Sigmoid colon (tissue), 7 donors: Measurements from ENCODE around the gene MAML3. TPM values are rescaled to one million over a fixed set of nuclear protein-coding genes. Genes with fewer than 3 reads are reported as not detected.
A peak's percentile ranks its signal among the peaks of the same experiment; 100 is the strongest.
"Not testable (repeated sequence)": the region's sequence is repeated elsewhere in the genome, so short reads cannot be mapped to it uniquely, and the experiment has no call there.

Experiments used
- DNase-seq: peaks from one replicate; pipeline ENCODE4 v3.0.0-alpha.2; 2019
- H3K27ac ChIP-seq, 4 donors: fragments of 200-600 bp; sonication (generic); one replicate each; pipeline ENCODE4 v1.5.1; 2016 to 2019; ENCODE audit warnings: mild to moderate bottlenecking in 1 of 4
- H3K27me3 ChIP-seq, 3 donors: fragments of 200-600 bp; sonication (generic); one replicate each; pipeline ENCODE4 v1.5.1; 2019; ENCODE audit warnings: mild to moderate bottlenecking in 1 of 3
- H3K36me3 ChIP-seq, 4 donors: fragments of 200-600 bp; sonication (generic); one replicate each; pipeline ENCODE4 v1.5.1; 2016 to 2019
- H3K4me1 ChIP-seq, 4 donors: fragments of 200-600 bp; sonication (generic); one replicate each; pipeline ENCODE4 v1.5.1; 2017 to 2019
- H3K4me3 ChIP-seq, 4 donors: fragments of 200-600 bp; sonication (generic); one replicate each; pipeline ENCODE4 v1.5.1; 2017 to 2019; ENCODE audit warnings: mild to moderate bottlenecking in 2 of 4, moderate library complexity in 1 of 4
- H3K9me3 ChIP-seq, 4 donors: fragments of 200-600 bp in 3 of 4; sonication (generic) in 3 of 4; one replicate each; pipeline versions ENCODE4 v1.5.1 to v1.6.1; 2013 to 2019
- EP300 ChIP-seq, 4 donors: sonication (generic); formaldehyde crosslinking; IDR thresholded peaks; one replicate each; pipeline ENCODE4 v1.6.1; 2017; ENCODE audit warnings: antibody characterized with exemption in 4 of 4
- POLR2A ChIP-seq, 2 donors: fragments of 450-650 bp; IDR thresholded peaks; one replicate each; pipeline ENCODE4 v1.6.1; 2016; ENCODE audit warnings: antibody characterized with exemption in 2 of 2, mild to moderate bottlenecking in 2 of 2, moderate library complexity in 2 of 2
- POLR2AphosphoS5 ChIP-seq, 4 donors: sonication (generic); formaldehyde crosslinking; IDR thresholded peaks; one replicate each; pipeline ENCODE4 v1.6.1; 2017; ENCODE audit warnings: antibody characterized with exemption in 4 of 4
- WGBS, 2 donors: extraction: QIAGEN DNeasy Blood & Tissue Kit; methylation state at CpG; one replicate each; pipeline ENCODE4 v1.1.7; 2013; 5-methylcytosine and 5-hydroxymethylcytosine counted together
- intact Hi-C: fragments of 100-400 bp; cut with DNase I; formaldehyde crosslinking; loops from one replicate; pipeline ENCODE4 v1.15.1; 2023
- polyA plus RNA-seq, 3 donors: library from polyadenylated mRNA; stranded (reverse); fragments of 200-250 nt; gene quantifications; one replicate each; pipeline ENCODE4 v1.2.3, GENCODE V29; 2013
- total RNA-seq, 4 donors: library from RNA; depleted of rRNA; stranded (reverse); fragments of >200 nt; gene quantifications; one replicate each; pipeline ENCODE4 v1.1.0, GENCODE V29; 2016
- TF ChIP-seq, protein P1 (sequence below), 4 experiments: fragments of 450-650 bp in 3 of 4; fragments of 200-600 bp in 1 of 4; IDR thresholded peaks; one replicate each; pipeline ENCODE4 v1.5.1; 2016 to 2019; ENCODE audit warnings: antibody characterized with exemption in 4 of 4, mild to moderate bottlenecking in 3 of 4, moderate library complexity in 2 of 4
- donor health status: healthy with polysubstance abuse.
- donor health status: Bipolar disorder and iron deficiency.
- donor health status: healthy.

MAML3 gene
- total and polyA plus RNA-seq, 7 donors = 3.5 to 16.3 (median 5.4) TPM

DNA sequence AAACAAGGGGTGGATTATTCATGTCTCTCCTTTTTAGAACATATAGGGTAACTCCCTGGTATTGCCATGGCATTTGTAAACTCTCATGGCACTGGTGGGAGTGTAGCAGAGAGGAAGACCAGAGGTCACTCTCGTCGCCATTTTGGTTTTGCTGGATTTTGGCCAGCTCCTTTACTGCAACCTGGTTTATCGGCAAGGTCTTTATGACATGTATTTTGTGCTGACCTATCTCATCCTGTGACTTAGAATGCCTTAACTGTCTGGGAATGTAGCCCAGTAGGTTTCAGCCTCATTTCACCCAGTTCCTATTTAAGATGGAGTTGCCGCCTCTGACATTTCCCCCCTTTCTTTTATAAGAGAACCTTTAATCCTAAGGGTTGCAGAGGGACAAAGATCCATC, 442.5 kb downstream of the MAML3 start:
- H3K27ac ChIP-seq = peak overlapping the region in 1 of 4 donors; percentile 45
- intact Hi-C loops = no loop called here
- H3K4me1 ChIP-seq = peaks cover 0 to 27% (median 20%) of the 10 kb centered on the region in 4 donors
- TF ChIP-seq POLR2AphosphoS5 (IDR thresholded peaks at IDR 0.05) = no peak
- no peak for TF ChIP-seq EP300 (IDR thresholded peaks at IDR 0.05)
- TF ChIP-seq POLR2A (IDR thresholded peaks at IDR 0.05) = no peak
- TF ChIP-seq, protein P1, sequence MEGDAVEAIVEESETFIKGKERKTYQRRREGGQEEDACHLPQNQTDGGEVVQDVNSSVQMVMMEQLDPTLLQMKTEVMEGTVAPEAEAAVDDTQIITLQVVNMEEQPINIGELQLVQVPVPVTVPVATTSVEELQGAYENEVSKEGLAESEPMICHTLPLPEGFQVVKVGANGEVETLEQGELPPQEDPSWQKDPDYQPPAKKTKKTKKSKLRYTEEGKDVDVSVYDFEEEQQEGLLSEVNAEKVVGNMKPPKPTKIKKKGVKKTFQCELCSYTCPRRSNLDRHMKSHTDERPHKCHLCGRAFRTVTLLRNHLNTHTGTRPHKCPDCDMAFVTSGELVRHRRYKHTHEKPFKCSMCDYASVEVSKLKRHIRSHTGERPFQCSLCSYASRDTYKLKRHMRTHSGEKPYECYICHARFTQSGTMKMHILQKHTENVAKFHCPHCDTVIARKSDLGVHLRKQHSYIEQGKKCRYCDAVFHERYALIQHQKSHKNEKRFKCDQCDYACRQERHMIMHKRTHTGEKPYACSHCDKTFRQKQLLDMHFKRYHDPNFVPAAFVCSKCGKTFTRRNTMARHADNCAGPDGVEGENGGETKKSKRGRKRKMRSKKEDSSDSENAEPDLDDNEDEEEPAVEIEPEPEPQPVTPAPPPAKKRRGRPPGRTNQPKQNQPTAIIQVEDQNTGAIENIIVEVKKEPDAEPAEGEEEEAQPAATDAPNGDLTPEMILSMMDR (IDR thresholded peaks at IDR 0.05) = no peak
- H3K36me3 ChIP-seq = no peaks in the 10 kb centered on the region
- WGBS, 2 donors = 32 to 92% methylated on average over 4 of the region's 4 CpGs
- H3K27me3 ChIP-seq = no peaks in the 10 kb centered on the region
- DNase-seq = no peak
- no peak overlapping the region for H3K4me3 ChIP-seq
- no peaks in the 10 kb centered on the region for H3K9me3 ChIP-seq

DNA sequence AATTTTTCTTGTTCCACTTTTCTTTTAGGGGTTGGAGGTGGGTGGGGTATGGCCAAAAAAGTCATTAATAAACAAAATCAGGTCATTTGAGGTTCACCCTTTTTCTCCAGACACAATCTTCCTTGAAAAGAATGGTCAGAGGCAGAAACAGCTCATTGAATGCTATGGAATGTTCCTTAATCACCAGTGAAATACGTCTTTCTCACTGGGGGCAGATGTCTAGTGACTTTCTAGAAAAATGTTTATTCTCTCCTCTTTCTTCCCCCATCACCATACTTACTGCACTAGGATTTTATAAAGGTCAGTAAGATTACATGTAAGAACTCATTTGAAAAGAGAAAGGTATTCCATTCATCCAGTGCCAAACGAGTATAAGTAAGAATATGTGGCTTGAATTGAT, 443.9 kb downstream of the MAML3 start:
- TF ChIP-seq POLR2A (IDR thresholded peaks at IDR 0.05) = no peak
- no peak for TF ChIP-seq EP300 (IDR thresholded peaks at IDR 0.05)
- TF ChIP-seq, protein P1 (IDR thresholded peaks at IDR 0.05) = no peak
- no peak for TF ChIP-seq POLR2AphosphoS5 (IDR thresholded peaks at IDR 0.05)
- Histone ChIP-seq H3K9me3 (no peaks in the 10 kb centered on the region), H3K27ac (no peak overlapping the region), H3K36me3 (peaks cover 0 to 12% (median 0%) of the 10 kb centered on the region in 4 donors), H3K4me3 (no peak overlapping the region), H3K27me3 (no peaks in the 10 kb centered on the region), H3K4me1 (peaks cover 0 to 27% (median 20%) of the 10 kb centered on the region in 4 donors)
- intact Hi-C loops = no loop called here
- DNase-seq = no peak
- WGBS, 2 donors = 86 to 90% methylated on average over 2 of the region's 2 CpGs

DNA sequence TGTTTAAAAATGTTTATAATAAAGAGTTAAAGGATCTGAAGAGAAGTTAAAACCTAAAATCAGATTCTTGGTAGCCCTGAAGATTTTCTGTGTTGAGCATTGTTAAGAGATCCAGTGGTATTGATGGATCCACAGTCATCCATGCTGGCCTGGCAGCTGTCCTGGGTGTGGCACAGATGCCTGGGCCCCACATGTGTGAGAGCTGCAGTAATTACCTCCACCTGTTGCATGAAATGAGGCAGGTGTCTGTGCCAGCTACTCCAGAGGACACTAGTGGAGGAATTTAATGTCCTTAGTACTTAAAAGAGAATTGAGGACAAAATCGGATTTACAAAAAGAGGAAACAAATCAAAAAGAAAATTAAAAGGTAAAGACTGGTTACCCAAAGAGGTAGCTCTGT, 444.3 kb downstream of the MAML3 start:
- Histone ChIP-seq H3K9me3 (no peaks in the 10 kb centered on the region), H3K27ac (no peak overlapping the region), H3K4me3 (no peak overlapping the region), H3K36me3 (peaks cover 0 to 16% (median 0%) of the 10 kb centered on the region in 4 donors), H3K27me3 (no peaks in the 10 kb centered on the region), H3K4me1 (peaks cover 0 to 27% (median 20%) of the 10 kb centered on the region in 4 donors)
- intact Hi-C loops = no loop called here
- no peak for DNase-seq
- 30 to 75% methylated on average over 1 of the region's 1 CpG for WGBS, 2 donors
- no peak for TF ChIP-seq POLR2A (IDR thresholded peaks at IDR 0.05)
- TF ChIP-seq EP300 (IDR thresholded peaks at IDR 0.05) = no peak
- TF ChIP-seq POLR2AphosphoS5 (IDR thresholded peaks at IDR 0.05) = no peak
- TF ChIP-seq, protein P1 (IDR thresholded peaks at IDR 0.05) = no peak

DNA sequence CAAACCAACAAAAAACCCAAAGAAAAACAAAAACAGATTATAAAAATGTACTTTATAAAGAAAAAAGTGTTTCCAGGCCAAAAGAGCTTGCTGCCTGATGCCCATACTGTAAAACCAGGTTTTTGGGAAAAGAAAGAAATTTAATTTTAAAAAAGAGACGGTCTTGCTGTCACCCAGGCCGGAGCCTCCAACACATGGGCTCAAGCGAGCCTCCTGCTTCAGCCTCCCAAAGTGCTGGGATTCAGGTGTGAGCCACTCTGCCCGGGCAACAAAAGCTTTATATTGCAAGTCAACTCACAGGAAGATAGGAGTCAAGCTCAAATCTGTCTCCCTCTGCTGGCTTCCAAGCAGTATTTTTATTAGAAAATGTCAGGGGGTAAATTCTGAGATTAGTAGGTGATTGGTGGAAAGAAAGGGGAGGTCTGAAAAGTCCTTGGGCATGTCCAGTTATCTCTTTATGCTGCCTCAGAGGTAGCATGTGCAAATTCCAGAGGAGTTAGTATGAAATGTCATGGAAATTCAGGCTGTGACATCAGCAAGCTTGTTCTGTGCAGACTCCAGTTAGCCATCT, 449.0 kb downstream of the MAML3 start:
- H3K27me3 ChIP-seq = no peaks in the 10 kb centered on the region
- 97% methylated on average over 4 of the region's 4 CpGs for WGBS, 2 donors
- TF ChIP-seq EP300 (IDR thresholded peaks at IDR 0.05) (no peak), POLR2AphosphoS5 (IDR thresholded peaks at IDR 0.05) (no peak), POLR2A (IDR thresholded peaks at IDR 0.05) (no peak)
- TF ChIP-seq, protein P1 (IDR thresholded peaks at IDR 0.05) = no peak
- DNase-seq = no peak
- no peak overlapping the region for H3K4me3 ChIP-seq
- no peak overlapping the region for H3K27ac ChIP-seq
- peaks cover 0 to 34% (median 3%) of the 10 kb centered on the region in 4 donors for H3K36me3 ChIP-seq
- intact Hi-C loops = no loop called here
- no peaks in the 10 kb centered on the region for H3K9me3 ChIP-seq
- no peaks in the 10 kb centered on the region for H3K4me1 ChIP-seq

DNA sequence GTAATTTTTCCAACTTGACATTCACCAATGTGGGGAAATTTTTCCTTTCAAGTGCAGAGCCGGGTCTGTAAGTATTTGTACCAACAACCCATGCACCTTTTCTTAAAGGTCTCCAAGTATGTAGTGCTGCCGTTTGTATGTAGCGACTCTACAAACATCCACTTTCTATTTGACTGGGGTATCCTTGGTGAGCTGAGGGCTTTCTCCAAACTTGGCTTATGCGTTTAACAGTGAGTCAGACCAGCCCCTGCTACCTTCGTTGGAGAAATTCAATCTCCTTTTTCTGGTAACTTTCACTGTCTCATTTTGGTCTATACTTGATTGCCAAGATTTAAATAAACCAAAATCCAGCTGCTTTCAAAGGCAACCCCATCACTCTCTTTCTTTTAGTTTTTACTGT, 453.4 kb downstream of the MAML3 start:
- 84 to 90% methylated on average over 5 of the region's 5 CpGs for WGBS, 2 donors

DNA sequence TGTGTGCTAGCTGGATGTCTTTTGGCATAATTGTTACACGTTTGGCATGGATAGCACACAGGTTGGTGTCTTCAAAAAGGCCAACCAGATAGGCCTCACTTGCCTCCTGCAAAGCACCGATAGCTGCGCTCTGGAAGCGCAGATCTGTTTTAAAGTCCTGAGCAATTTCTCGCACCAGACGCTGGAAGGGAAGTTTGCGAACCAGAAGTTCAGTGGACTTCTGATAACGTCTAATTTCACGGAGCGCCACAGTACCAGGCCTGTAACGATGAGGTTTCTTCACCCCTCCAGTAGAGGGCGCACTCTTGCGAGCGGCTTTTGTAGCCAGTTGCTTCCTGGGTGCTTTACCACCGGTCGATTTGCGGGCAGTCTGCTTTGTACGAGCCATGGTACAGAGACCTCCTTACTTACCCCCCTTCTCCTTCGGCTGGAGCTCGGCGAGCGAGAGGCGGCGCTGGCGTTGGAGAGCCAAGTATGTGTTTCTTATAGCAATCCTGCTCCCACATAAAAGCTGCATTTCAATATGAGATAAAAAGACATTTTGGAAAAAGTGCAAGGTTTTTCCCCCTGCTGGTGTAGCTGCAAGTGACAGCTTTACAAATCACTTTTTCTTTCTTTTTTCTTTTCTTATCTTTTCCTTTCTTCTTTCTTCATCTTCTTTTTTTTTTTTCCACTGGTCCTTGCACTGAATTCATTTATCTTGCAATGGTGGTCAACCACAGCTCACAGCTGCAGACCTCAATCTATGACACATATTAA, 455.6 kb downstream of the MAML3 start:
- WGBS, 2 donors = 97% methylated on average over 18 to 19 of the region's 25 CpGs

More for the DNA sequence above, 453.4 kb downstream of the MAML3 start:
- DNase-seq = no peak
- Histone ChIP-seq H3K36me3 (peaks cover 0 to 46% (median 5%) of the 10 kb centered on the region in 4 donors), H3K4me1 (no peaks in the 10 kb centered on the region), H3K4me3 (no peak overlapping the region), H3K27me3 (no peaks in the 10 kb centered on the region), H3K9me3 (peaks cover 0 to 3% (median 0%) of the 10 kb centered on the region in 4 donors), H3K27ac (no peak overlapping the region)
- no peak for TF ChIP-seq POLR2A (IDR thresholded peaks at IDR 0.05)
- no peak for TF ChIP-seq POLR2AphosphoS5 (IDR thresholded peaks at IDR 0.05)
- no peak for TF ChIP-seq EP300 (IDR thresholded peaks at IDR 0.05)
- TF ChIP-seq, protein P1 (IDR thresholded peaks at IDR 0.05) = no peak
- intact Hi-C loops = no loop called here

More for the DNA sequence above, 455.6 kb downstream of the MAML3 start:
- H3K9me3 ChIP-seq, intact Hi-C loops, H3K4me1 ChIP-seq, H3K27me3 ChIP-seq, H3K27ac ChIP-seq, H3K4me3 ChIP-seq, DNase-seq: not testable (repeated sequence)
- H3K36me3 ChIP-seq = peaks cover 0 to 33% (median 1%) of the 10 kb centered on the region in 4 donors
